Right lobe of liver (tissue), 4 donors: Measurements from ENCODE around the gene COG8.

Experiments
- CTCF ChIP-seq, 4 donors: fragments of 200-600 bp in 3 of 4; fragments of 450-650 bp in 1 of 4; IDR thresholded peaks; one replicate each; pipeline versions ENCODE4 v1.5.1 to v1.8.0; 2016 to 2022; ENCODE audit warnings: antibody characterized with exemption in 4 of 4, mild to moderate bottlenecking in 2 of 4
- POLR2A ChIP-seq: fragments of 450-650 bp; IDR thresholded peaks from one replicate; pipeline ENCODE4 v1.6.1; 2017; ENCODE audit warnings: antibody characterized with exemption, mild to moderate bottlenecking
- donor health status: DM: no; HTN: no; CAD: no.
- donor health status: DM: no; HTN: no; CAD: no.
- donor health status: DM: no; HTN: yes; CAD: no.

GRCh38 chr16:69351309-69352027 is 12.1 kb upstream of the COG8 start, which contains the start of gene TMED6:
- TF ChIP-seq CTCF (IDR thresholded peaks at IDR 0.05) = no peak
- TF ChIP-seq POLR2A = no peak
